ENCODE results near the gene ZFP92.
"Not testable (repeated sequence)": the region's sequence is repeated elsewhere in the genome, so short reads cannot be mapped to it uniquely, and the experiment has no call there.

Gene ZFP92

GRCh38 chrX:153387987-153388721, 23.1 kb upstream of the ZFP92 start:
- DNase-seq, result no peak

- DNase-seq, result no peak
Measured at GRCh38 chrX:153388722-153389459, 22.4 kb upstream of the ZFP92 start.

DNA sequence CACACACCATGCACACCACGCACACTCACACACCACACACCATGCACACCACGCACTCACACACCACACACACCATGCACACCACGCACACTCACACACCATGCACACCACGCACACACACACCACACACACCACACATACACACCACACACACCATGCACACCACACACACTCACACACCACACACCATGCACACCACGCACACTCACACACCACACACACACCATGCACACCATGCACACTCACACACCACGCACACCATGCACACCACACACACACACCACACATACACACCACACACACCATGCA, 21.9 kb upstream of the ZFP92 start:
- not testable (repeated sequence) for DNase-seq

DNA sequence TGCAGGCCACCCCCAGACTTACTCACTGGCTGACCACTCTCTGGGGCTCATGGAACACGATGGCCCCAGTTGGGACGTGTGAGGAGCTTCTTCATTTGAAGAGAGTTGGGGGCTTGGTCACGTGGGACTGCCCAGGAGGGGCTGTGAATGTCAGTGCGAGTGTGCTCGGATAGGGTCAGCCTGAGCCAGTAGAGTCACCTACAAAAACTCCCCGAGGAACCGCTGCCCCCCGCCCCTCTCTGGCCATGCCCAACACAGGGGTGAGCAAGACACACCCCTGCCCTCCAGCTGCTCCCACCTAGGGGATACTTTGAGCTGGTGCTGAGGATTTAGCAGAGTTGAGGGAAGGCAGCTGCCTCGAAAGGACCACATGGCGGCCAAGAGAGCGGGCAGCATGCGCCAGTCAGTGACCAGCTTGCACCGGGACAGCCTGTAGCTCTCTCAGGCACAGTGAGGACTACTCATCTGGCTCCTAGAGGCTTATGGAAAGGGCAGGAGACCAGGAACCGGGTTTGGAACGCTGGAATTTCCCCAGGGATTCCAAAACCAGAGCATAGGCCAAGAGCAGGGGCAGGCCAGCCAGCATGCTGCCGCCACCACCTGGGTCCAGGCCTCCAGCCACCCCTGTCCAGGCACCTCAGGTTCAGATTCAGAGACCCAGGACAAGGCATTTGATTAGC, 18.5 kb upstream of the ZFP92 start:
- no peak for DNase-seq

DNA sequence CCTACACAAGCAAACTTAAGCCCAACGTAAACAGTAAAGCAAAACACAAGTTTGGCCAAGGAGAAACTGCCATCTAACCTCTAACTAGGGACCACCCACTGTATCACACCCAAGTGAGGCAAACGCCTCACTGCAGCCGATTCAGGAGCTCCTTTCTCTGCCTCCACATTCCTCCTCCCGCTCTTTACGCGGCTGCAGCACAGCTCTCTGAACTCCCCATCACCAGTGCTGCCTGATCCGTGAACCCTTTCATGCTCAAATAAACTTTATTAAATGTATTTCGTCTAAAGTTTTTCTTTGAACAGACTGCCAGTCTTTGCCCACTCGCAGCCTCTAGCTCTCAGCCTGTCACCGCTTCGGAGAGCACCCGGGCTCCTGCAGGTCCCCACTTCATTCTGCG, 16.7 kb upstream of the ZFP92 start:
- DNase-seq, result no peak

DNA sequence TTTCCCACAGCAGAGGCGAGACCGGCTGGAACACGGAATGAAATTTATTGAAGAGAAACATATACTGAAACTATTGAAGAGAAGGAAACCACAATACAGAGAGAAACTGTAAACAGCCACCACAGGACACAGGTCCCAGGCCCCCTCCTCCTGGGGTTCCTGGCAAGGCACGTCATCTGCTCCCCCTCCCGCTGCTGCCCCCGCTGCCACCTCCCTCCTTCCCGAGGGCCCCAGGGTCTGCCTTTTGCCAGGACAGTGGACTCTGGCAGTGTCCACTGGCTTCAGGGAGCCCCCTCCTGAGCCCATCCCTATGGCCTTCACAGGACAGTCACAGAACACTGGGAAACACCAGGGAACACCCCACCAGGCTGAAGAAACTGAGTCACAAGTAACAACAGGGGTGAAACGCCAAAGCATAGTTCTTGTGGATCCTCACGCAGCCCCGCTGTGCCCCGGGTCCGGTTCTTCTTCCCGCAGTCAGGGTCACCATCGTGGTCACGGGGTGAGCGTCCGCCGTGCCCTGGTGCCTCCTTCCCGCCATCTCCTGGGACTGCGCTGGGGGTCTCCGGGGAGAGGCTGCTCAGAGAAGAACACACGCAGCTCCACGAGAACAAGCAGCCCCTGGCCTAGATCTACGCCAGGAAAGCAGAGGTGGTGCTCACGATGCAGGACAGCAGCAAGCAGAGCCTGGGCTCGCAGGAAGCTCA, 15.5 kb upstream of the ZFP92 start:
- DNase-seq, result no peak

GRCh38 chrX:153396320-153397195, 14.7 kb upstream of the ZFP92 start:
- DNase-seq, result no peak

DNA sequence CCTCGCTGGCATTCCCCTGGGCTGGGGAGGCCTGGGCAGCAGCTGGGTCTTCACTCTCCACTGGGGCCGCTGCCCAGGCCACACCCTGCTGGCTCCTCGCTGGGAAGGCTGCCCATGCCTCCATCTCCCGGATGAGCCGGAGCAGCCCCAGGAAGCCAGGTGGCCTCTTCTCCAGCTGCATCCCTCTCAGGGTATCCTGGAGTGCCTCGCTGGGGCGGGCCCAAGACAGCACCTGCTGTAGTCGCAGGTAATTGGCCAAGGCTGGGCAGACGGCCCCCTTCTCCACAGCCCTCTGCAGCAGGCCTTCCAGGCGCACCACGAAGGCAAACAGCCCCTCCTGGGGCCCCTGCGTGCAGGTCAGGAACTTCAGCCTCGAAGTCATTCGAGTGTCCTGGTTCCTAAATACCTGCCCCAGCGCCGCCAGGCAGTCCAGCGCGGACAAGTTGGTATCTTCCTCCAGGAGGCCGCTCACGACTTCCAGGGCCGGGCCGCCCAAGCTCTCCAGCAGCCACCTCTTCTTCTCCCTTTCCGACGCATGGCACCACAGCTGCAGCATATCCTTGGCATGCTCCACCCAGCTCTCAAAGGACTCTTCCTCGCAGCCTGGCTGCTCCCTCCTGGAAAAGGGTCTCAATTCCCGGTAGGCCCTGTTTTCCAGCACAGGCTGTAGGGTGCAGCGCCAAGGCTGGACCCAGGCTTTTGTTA, 13.9 kb upstream of the ZFP92 start:
- DNase-seq, result no peak

DNA sequence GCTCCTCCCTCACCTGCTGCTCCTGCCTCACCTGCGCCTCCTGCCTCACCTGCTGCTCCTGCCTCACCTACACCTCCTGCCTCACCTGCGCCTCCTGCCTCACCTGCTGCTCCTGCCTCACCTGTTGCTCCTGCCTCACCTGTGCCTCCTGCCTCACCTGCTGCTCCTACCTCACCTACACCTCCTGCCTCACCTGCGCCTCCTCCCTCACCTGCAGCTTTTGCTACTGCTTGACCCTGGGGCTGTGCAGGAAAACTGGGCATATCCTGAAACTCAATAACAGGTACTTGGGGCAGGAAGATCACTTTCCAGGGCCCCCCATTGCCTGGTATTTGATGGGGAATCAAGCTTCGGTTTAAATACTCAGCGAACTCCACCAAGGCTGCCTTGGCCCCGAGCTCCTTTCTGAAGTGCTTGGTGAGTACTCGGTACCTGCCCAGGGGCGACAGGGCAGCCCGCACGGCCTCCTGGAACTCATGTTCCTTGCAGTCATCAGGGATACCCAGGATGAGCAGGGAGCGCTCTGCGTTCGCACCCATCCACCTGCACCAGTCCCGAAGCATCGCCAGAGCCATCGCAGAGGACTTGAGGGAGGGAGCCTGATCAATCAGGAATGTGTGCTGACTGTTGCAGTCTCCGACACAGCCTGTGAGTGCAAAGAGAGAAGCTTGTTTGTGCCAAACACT, 12.9 kb upstream of the ZFP92 start:
- no peak for DNase-seq

- DNase-seq, result peak; percentile 39 to 47
Measured at GRCh38 chrX:153400146-153401132, 10.8 kb upstream of the ZFP92 start.

GRCh38 chrX:153401133-153401764, 10.0 kb upstream of the ZFP92 start, which contains the start of gene PNMA6E:
TSS of gene PNMA6E (minus strand) at chrX:153401350. CDS start at chrX:153398849, 2,501 bp downstream.
- no peak for DNase-seq

- DNase-seq, result not testable (repeated sequence)
Measured at GRCh38 chrX:153404333-153404732, 6.9 kb upstream of the ZFP92 start.

DNA sequence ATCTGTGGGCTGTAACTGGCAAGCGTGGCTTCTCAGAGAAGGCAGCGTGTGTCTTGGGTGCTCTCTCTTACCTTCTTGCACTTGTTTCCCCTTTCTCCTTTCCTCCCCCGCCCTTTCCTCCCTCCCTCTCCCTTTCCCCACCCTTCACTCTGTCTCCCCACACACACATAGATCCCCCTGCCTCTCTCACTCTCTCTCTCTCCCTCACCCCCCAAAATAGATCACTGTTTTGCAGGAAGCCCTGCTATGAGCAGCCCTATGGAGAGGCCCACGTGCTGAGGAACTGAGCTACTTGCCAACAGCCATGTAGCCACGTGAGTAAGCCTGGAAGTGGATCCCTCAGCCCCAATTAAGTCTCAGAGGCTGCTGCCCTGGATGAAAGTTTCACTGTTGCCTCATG, 5.8 kb upstream of the ZFP92 start:
- no peak for DNase-seq

- DNase-seq, result no peak
Measured at GRCh38 chrX:153406011-153406410, 5.3 kb upstream of the ZFP92 start.

DNA sequence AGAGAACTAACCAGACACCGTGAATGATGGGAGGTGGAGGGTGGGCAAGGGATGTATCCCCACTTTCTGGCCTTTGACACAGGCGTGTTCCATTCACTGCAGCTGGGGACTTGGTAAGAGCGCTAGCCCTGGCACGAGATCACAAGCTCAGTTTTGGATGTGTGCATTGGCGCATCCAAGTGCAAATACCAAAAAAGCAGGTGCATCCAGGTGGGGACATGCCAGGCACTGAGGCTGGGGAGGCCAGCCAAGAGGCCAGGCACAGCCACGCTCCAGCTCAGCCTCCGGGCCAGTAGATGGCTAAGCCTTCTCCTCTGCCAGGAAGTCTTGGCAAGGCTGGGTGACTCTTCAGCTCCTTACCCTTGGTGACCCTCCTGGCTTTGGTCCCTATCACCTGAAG, 4.4 kb upstream of the ZFP92 start:
- DNase-seq, result no peak

GRCh38 chrX:153407736-153408135, 3.5 kb upstream of the ZFP92 start:
- no peak for DNase-seq

DNA sequence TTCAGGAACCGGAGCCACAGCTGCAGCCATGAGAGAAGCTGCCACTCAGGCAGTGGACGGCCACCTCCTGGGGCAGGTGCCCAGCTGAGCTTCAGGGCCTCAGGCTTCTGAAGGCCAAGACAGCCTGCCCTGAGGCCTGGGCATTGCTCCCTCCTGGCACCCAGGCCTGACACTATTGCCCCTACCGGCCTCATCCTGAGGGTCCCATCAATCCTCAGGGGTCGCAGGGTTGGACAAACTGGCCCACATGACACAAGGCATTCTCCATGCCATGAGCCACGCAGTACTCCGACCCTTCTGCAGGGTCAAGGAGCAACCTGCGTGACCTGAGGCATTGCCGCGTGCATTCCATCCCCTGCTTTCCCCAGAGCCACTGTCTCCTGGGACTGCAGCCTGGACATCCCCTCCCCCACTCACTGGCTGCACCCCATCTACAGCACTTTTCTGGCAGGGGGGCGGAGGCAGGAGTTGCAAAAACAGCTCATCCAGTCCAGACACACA, 3.0 kb upstream of the ZFP92 start:
- DNase-seq, result no peak

GRCh38 chrX:153408871-153409351, 2.4 kb upstream of the ZFP92 start:
- DNase-seq, result no peak

Data from CD4-positive, alpha-beta T cell treated with Interleukin-1 beta for 1 hour (primary cell).